Skeletal muscle satellite cell (primary cell): ENCODE measurements around the gene MST1R. TPM values are rescaled to one million over a fixed set of nuclear protein-coding genes. Genes with fewer than 3 reads are reported as not detected.
"Not testable (repeated sequence)": the region's sequence is repeated elsewhere in the genome, so short reads cannot be mapped to it uniquely, and the experiment has no call there.

Source experiments
- H3K27me3 ChIP-seq: 2 replicates; pipeline ENCODE4 v1.7.0; 2013; ENCODE audit warnings: low read length; ENCODE audit not compliant: control insufficient read depth, insufficient read depth
- H3K36me3 ChIP-seq: 2 replicates; pipeline ENCODE4 v1.7.0; 2013; ENCODE audit warnings: mild to moderate bottlenecking, control low read depth, low read length; ENCODE audit not compliant: insufficient read depth
- H3K4me1 ChIP-seq: 2 replicates; pipeline ENCODE4 v1.7.0; 2013; ENCODE audit warnings: low read length; ENCODE audit not compliant: control insufficient read depth, insufficient read depth
- H3K4me2 ChIP-seq: 2 replicates; pipeline ENCODE4 v1.7.0; 2013; ENCODE audit warnings: mild to moderate bottlenecking, low read length
- H3K4me3 ChIP-seq: 2 replicates; pipeline ENCODE4 v1.7.0; 2013; ENCODE audit warnings: low read length
- H3K9ac ChIP-seq: 2 replicates; pipeline ENCODE4 v1.7.0; 2013; ENCODE audit warnings: mild to moderate bottlenecking, low read depth, low read length, moderate library complexity
- H3K9me3 ChIP-seq: replicated peaks from 2 replicates; pipeline ENCODE4 v1.7.0; 2013; ENCODE audit warnings: mild to moderate bottlenecking, control low read depth, low read length
- total RNA-seq: library from RNA; depleted of rRNA; stranded (reverse); fragments of >200 nt; gene quantifications from 2 replicates; pipeline ENCODE4 v1.2.3, GENCODE V29; 2012; rRNA removed

MST1R gene
- total RNA-seq: 0.22 and 0.76 TPM in 2 replicates

- H3K4me2 ChIP-seq: peak within 1 kb of the TSS; percentile 38
- H3K4me3 ChIP-seq: no peak within 1 kb of the TSS
- H3K9ac ChIP-seq: no peak within 1 kb of the TSS
- H3K27me3 ChIP-seq: no peaks in the 10 kb centered on the region
- H3K36me3 ChIP-seq: peaks cover under 1% of the 10 kb centered on the region
- peaks cover 30% of the 10 kb centered on the region for H3K4me1 ChIP-seq
- no peaks in the 10 kb centered on the region for H3K9me3 ChIP-seq
These were observed at the start of gene MST1R for GRCh38 chr3:49903451-49904424. MST1R (minus strand) TSS chr3:49903873; CDS start chr3:49903609, 264 bp downstream.

- H3K4me2 ChIP-seq: no peak overlapping the region
- H3K4me3 ChIP-seq: no peak overlapping the region
- H3K4me1 ChIP-seq: peaks cover 16% of the 10 kb centered on the region
- H3K27me3 ChIP-seq: no peaks in the 10 kb centered on the region
- H3K9ac ChIP-seq: no peak overlapping the region
- H3K36me3 ChIP-seq: no peaks in the 10 kb centered on the region
- no peaks in the 10 kb centered on the region for H3K9me3 ChIP-seq
These were observed 49.3 kb upstream of the MST1R start for GRCh38 chr3:49952924-49953323.

- Histone ChIP-seq H3K9ac (no peak overlapping the region), H3K9me3 (no peaks in the 10 kb centered on the region), H3K36me3 (peaks cover 4% of the 10 kb centered on the region), H3K27me3 (no peaks in the 10 kb centered on the region), H3K4me2 (no peak overlapping the region), H3K4me3 (no peak overlapping the region), H3K4me1 (peaks cover 10% of the 10 kb centered on the region)
These were observed 39.0 kb upstream of the MST1R start for GRCh38 chr3:49942651-49943050.

- H3K4me1 ChIP-seq: peaks cover 10% of the 10 kb centered on the region
- peak overlapping the region; percentile 92 for H3K9ac ChIP-seq
- H3K4me3 ChIP-seq: peak overlapping the region; percentile 78
- peaks cover 4% of the 10 kb centered on the region for H3K36me3 ChIP-seq
- peak overlapping the region; percentile 97 for H3K4me2 ChIP-seq
- H3K27me3 ChIP-seq: no peaks in the 10 kb centered on the region
- no peaks in the 10 kb centered on the region for H3K9me3 ChIP-seq
These were observed 37.1 kb upstream of the MST1R start for GRCh38 chr3:49940667-49941249.

DNA sequence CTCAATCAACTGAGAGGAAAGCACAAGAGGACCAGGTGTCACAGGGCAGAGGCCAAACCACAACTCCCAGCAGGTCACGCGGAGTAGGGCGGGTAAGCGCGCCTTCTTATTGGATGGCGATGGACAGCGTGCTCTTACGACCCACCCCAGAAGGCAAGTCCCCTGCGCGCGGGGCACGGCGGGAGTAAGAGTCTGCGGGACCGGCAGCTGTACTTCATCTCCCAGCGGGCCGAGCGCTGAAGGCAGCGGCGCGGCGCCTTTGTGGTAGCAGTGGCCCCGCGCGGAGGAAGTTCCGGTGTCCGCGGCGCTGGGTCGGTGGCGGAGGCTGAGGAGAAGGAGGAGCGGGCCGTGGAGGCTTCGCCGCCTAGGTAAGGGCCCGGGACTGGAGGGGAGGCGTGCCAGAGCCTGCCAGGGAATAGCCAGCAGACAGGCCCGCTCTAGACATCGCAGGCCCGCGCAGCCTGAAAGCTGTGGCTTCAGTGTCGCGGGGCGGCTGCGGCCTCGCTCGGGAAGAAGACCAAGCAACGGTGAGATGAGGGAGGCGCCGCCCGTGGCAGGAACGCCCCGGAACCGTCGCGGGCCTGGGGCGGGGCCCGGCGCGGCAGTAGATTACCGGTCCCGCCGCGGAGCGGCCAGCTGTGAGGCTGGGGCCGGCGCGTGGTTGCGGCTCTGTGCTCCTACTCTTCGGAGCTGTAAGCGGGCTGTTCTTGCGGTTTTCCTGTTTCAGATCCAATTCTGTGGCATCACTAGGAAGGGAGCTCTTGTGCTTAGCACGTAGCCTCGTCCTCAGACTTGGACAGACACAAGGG is 36.4 kb upstream of the MST1R start, which contains the start of gene RBM6:
Gene RBM6 (plus strand): TSS at position 293 of the 809 bp plus-strand sequence. CDS start 22,492 bp downstream, outside the sequence.
- H3K36me3 ChIP-seq: peaks cover 4% of the 10 kb centered on the region
- H3K27me3 ChIP-seq: no peaks in the 10 kb centered on the region
- H3K4me3 ChIP-seq: peak within 1 kb of the TSS; percentile 78
- no peaks in the 10 kb centered on the region for H3K9me3 ChIP-seq
- peaks cover 10% of the 10 kb centered on the region for H3K4me1 ChIP-seq
- peak within 1 kb of the TSS; percentile 92 for H3K9ac ChIP-seq
- peak within 1 kb of the TSS; percentile 97 for H3K4me2 ChIP-seq

DNA sequence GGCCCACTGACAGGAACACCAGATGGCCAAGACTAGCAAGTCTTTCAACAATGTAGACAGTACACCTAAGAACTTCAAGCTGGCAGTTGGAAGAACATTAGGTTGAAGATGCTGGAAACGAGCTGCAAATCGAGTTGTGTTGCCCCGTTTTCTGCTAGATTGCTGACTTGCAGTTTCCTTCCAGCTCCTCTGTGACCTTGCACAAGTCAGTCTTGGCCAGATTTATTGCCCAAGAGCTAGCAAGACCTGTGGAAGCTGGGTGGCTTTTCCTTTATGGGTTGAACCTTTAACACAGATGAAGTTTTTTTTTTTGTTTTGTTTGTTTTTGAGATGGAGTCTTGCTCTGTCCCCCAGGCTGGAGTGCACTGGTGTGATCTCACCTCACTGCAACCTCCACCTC is 33.4 kb upstream of the MST1R start:
- no peaks in the 10 kb centered on the region for H3K9me3 ChIP-seq
- H3K36me3 ChIP-seq: no peaks in the 10 kb centered on the region
- peaks cover 10% of the 10 kb centered on the region for H3K4me1 ChIP-seq
- no peak overlapping the region for H3K4me3 ChIP-seq
- H3K27me3 ChIP-seq: no peaks in the 10 kb centered on the region
- H3K4me2 ChIP-seq: no peak overlapping the region
- no peak overlapping the region for H3K9ac ChIP-seq

DNA sequence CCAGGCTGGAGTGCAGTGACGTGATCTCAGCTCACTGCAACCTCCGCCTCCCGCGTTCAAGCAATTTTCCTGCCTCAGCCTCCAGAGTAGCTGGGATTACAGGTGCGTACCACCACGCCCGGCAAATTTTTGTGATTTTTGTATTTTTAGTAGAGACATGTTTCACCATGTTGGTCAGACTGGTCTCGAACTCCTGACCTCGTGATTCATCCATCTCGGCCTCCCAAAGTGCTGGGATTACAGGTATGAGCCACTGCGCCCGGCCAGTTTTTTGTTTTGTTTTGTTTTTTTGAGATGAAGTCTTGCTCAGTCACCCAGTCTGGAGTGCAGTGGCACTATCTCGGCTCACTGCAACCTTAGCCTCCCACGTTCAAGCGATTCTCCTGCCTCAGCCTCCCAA is 28.6 kb upstream of the MST1R start:
- not testable (repeated sequence) for H3K27me3 ChIP-seq, H3K9ac ChIP-seq, H3K4me2 ChIP-seq, H3K9me3 ChIP-seq, H3K4me3 ChIP-seq, H3K36me3 ChIP-seq
- peaks cover 17% of the 10 kb centered on the region for H3K4me1 ChIP-seq

- Histone ChIP-seq H3K36me3 (no peaks in the 10 kb centered on the region), H3K27me3 (no peaks in the 10 kb centered on the region), H3K4me3 (no peak overlapping the region), H3K9ac (no peak overlapping the region), H3K4me2 (no peak overlapping the region), H3K4me1 (peaks cover 20% of the 10 kb centered on the region), H3K9me3 (no peaks in the 10 kb centered on the region)
These were observed 27.2 kb upstream of the MST1R start for GRCh38 chr3:49930922-49931321.

DNA sequence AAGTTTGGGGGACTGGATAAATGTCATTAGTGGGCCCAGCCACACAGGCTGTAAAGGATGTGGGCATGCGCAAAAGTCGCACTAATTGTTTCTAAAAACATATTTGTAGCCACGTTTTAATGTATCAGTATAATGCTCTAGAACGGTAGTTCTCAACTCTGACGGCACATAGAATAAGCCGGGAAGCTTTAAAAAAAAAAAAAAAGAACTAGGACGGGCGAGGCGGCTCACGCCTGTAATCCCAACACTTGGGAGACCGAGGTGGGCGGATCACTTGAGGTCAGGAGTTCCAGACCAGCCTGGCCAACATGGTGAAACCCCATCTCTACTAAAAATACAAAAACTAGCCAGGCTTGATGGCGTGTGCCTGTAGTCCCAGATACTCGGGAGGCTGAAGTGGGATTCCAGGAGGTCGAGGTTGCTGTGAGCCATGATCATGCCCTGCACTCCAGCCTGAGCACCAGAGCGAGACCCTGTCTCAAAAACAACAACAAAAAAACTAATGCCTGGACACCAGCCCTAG is 26.6 kb upstream of the MST1R start:
- peak overlapping the region; percentile 93 for H3K4me3 ChIP-seq
- H3K9ac ChIP-seq: peak overlapping the region; percentile 84
- H3K27me3 ChIP-seq: no peaks in the 10 kb centered on the region
- H3K9me3 ChIP-seq: no peaks in the 10 kb centered on the region
- H3K4me1 ChIP-seq: peaks cover 21% of the 10 kb centered on the region
- peak overlapping the region; percentile 100 for H3K4me2 ChIP-seq
- no peaks in the 10 kb centered on the region for H3K36me3 ChIP-seq

DNA sequence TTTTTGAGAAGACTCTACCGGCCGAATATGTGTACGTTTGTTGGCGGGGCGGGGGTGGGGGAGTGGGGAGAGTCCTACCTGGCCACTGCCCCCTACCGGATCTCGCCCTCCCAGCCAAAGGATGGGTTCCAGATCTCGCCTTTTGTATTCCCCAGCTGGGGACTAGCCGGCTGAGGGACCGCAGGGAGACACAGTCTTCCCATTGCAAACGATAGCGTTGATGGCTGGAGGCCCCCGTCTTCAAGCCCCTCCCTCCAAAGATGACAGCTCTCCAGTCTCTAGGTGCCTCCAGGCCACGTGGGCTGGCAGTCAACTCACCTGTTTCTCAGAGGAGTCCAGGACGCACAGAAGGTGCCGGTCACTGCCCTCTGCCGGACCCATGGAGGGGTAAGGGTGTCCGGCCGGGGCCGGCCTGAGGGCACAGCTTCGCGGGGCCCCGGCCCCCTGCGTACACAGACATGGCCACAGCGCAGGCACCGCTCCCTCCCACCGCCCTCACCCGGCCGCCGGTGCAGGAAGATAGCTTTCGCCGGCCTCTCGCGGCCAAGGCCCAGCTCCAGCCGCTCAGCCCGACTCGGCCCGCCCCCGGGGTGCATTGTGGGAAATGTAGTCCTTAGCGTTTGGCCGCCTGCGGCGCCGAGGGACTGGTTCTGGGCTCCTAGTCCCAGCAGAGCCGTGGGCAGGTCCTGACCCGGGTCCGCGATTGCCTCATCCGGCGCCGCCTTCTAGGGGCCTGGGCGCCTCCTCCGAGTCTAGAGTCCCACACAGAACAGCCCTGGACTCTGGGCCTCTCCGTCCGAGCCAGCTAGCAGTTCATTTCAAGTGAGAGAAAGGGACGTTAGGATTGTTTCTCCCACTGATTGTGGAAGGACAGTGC is 25.9 kb upstream of the MST1R start, which contains the start of gene MON1A:
Gene MON1A (minus strand): TSS at position 521 of the 877 bp plus-strand sequence. CDS start 16,465 bp downstream, outside the sequence.
- H3K36me3 ChIP-seq: no peaks in the 10 kb centered on the region
- H3K4me3 ChIP-seq: peak within 1 kb of the TSS; percentile 93
- peaks cover 26% of the 10 kb centered on the region for H3K4me1 ChIP-seq
- H3K9ac ChIP-seq: peak within 1 kb of the TSS; percentile 84
- H3K27me3 ChIP-seq: no peaks in the 10 kb centered on the region
- no peaks in the 10 kb centered on the region for H3K9me3 ChIP-seq
- H3K4me2 ChIP-seq: peak within 1 kb of the TSS; percentile 100
